ENCODE measurements around the gene ANG. TPM values are rescaled to one million over a fixed set of nuclear protein-coding genes. Genes with fewer than 3 reads are reported as not detected.

Gene ANG
- total RNA-seq, 4 donors from 2014 or later, result 13.7 to 30.6 (median 19.8) TPM

DNA sequence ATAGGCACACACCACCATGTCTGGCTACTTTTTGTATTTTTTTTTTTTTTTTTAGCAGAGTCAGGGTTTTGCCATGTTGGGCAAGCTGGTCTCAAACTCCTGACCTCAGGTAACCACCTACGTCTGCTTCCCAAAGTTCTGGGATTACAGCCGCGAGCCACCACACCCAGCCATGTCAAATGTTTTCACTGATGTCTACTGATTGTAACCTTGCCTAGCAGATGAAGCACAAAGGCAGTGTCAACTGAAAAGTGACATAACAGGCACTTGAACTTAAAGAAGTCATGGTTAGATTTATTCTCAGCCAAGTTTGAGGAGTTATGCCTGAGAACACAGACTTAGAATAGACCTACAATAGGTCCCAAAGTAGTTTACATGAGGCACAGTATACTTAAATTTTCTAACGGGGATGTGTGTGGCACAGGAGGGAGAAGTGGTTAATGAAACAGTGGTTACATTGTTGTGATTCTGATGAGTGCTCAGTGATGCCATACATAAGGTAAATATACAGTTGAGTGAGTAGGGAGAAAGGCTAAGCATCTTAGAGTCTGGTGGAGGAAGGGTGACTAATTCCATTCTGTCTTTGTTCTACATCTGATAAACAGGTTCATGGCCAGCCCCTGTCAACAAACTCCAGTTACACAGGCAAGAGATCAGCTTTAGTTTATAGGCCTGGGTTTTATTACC, 16.8 kb upstream of the ANG start:
- H3K4me1 ChIP-seq, result no peaks in the 10 kb centered on the region
- no peak overlapping the region for H3K4me3 ChIP-seq
- no peak overlapping the region for H3K27ac ChIP-seq (replicated peaks in 1 of 4)
- H3K9me3 ChIP-seq, result no peaks in the 10 kb centered on the region
- H3K36me3 ChIP-seq, result no peaks in the 10 kb centered on the region
- WGBS, result 83% methylated on average over 4 of the region's 4 CpGs
- peaks cover 0 to 23% (median 0%) of the 10 kb centered on the region in 4 donors for H3K27me3 ChIP-seq
- intact Hi-C loops (cut with DNase I), result no loop called here
- DNase-seq (ENCODE audit: extremely low spot score), result no peak
- TF ChIP-seq EP300 (IDR thresholded peaks at IDR 0.05), result no peak
- no peak for TF ChIP-seq POLR2AphosphoS5 (IDR thresholded peaks at IDR 0.05)
- no peak for TF ChIP-seq POLR2A (IDR thresholded peaks at IDR 0.05; ENCODE audit: low read depth)
- TF ChIP-seq, protein P1, sequence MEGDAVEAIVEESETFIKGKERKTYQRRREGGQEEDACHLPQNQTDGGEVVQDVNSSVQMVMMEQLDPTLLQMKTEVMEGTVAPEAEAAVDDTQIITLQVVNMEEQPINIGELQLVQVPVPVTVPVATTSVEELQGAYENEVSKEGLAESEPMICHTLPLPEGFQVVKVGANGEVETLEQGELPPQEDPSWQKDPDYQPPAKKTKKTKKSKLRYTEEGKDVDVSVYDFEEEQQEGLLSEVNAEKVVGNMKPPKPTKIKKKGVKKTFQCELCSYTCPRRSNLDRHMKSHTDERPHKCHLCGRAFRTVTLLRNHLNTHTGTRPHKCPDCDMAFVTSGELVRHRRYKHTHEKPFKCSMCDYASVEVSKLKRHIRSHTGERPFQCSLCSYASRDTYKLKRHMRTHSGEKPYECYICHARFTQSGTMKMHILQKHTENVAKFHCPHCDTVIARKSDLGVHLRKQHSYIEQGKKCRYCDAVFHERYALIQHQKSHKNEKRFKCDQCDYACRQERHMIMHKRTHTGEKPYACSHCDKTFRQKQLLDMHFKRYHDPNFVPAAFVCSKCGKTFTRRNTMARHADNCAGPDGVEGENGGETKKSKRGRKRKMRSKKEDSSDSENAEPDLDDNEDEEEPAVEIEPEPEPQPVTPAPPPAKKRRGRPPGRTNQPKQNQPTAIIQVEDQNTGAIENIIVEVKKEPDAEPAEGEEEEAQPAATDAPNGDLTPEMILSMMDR (IDR thresholded peaks at IDR 0.05), result no peak

DNA sequence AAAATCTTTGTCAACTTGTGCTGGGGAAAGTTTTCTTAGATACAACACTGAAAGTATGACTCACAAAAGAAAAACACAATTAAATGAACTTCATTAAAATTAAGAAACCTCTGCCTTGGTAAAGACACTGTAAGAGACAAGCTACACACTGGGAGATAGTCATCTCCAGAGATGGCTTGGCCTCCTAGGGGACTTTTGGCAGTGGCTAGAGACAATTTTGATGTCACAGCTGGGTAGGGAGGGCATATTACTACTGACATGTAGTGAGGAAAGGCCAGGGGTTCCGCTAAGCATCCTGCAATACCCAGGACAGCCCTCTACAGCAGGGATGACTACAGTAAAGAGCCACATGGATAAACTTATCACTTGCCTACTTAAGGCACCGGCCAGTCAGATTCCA, 12.9 kb upstream of the ANG start:
- H3K27me3 ChIP-seq, result peaks cover 0 to 8% (median 0%) of the 10 kb centered on the region in 4 donors
- H3K36me3 ChIP-seq, result no peaks in the 10 kb centered on the region
- H3K9me3 ChIP-seq, result no peaks in the 10 kb centered on the region
- intact Hi-C loops (cut with DNase I), result no loop called here
- 63% methylated on average over 2 of the region's 2 CpGs for WGBS
- H3K4me3 ChIP-seq, result no peak overlapping the region
- no peak overlapping the region for H3K27ac ChIP-seq (replicated peaks in 1 of 4)
- TF ChIP-seq POLR2A (IDR thresholded peaks at IDR 0.05; ENCODE audit: low read depth) (no peak), EP300 (IDR thresholded peaks at IDR 0.05) (no peak), POLR2AphosphoS5 (IDR thresholded peaks at IDR 0.05) (no peak)
- TF ChIP-seq, protein P1 (IDR thresholded peaks at IDR 0.05), result no peak
- H3K4me1 ChIP-seq, result peaks cover 4 to 13% (median 6%) of the 10 kb centered on the region in 4 donors
- DNase-seq (ENCODE audit: extremely low spot score), result no peak

DNA sequence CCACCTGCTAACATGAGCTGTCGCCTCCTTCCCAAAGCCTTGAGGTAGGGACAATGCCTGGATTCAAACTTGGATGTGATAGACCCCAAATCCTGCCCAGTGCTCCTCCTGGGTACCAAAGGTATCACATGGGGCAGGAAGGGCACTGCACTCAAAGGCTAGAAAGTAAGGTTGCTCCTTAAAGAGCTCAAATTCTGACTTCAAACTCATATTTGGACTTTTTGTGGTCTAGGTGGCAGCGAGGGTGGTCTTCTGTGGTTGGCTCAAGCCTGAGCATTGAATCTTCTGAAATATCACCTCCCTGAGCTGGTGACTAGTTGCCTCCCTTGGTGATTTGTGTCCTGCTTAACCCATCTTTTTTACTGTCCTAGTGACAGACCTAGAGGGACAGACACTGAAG, 12.5 kb upstream of the ANG start:
- no peak for DNase-seq (ENCODE audit: extremely low spot score)
- H3K36me3 ChIP-seq, result no peaks in the 10 kb centered on the region
- no peak overlapping the region for H3K4me3 ChIP-seq
- no peaks in the 10 kb centered on the region for H3K9me3 ChIP-seq
- H3K4me1 ChIP-seq, result peaks cover 8 to 17% (median 10%) of the 10 kb centered on the region in 4 donors
- WGBS, result 83% methylated on average over 2 of the region's 2 CpGs
- peaks cover 0 to 8% (median 0%) of the 10 kb centered on the region in 4 donors for H3K27me3 ChIP-seq
- intact Hi-C loops (cut with DNase I), result no loop called here
- no peak overlapping the region for H3K27ac ChIP-seq (replicated peaks in 1 of 4)
- no peak for TF ChIP-seq EP300 (IDR thresholded peaks at IDR 0.05)
- no peak for TF ChIP-seq POLR2A (IDR thresholded peaks at IDR 0.05; ENCODE audit: low read depth)
- TF ChIP-seq, protein P1 (IDR thresholded peaks at IDR 0.05), result no peak
- TF ChIP-seq POLR2AphosphoS5 (IDR thresholded peaks at IDR 0.05), result no peak

DNA sequence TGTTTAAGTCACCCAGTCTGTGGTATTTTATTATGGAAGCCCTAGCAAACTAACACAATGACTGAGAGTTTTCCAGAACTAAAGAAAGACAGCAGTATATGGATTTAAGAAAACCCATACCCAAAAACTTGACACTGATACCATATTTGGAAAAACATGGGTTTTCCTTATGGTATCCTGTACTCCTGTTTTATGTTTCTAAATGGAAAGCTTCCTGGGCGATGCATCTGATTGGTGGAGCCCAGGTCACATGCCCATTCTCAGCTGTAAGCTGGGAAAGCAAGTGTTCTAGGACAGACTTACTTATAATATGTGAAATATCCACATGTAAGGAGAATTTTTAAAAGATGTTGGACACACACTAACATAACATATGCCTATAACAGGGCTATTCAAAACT, 8.7 kb upstream of the ANG start:
- Histone ChIP-seq H3K9me3 (no peaks in the 10 kb centered on the region), H3K4me3 (no peak overlapping the region), H3K4me1 (peaks cover 9 to 30% (median 21%) of the 10 kb centered on the region in 4 donors), H3K27me3 (no peaks in the 10 kb centered on the region), H3K36me3 (no peaks in the 10 kb centered on the region), H3K27ac (replicated peaks in 1 of 4) (no peak overlapping the region)
- 96% methylated on average over 1 of the region's 1 CpG for WGBS
- no peak for DNase-seq (ENCODE audit: extremely low spot score)
- intact Hi-C loops (cut with DNase I), result loop anchor here (5.0 to 10.0 kb wide), 3 partner anchors 268 to 705 kb away; partner anchors contain the start of genes CCNB1IP1, SUPT16H and TEP1
- TF ChIP-seq, protein P1 (IDR thresholded peaks at IDR 0.05), result no peak
- TF ChIP-seq POLR2AphosphoS5 (IDR thresholded peaks at IDR 0.05) (no peak), EP300 (IDR thresholded peaks at IDR 0.05) (no peak)
